Activated naive CD4-positive, alpha-beta T cell treated with anti-CD3 and anti-CD28 coated beads, Interleukin-2, amount 50 U/mL, for 16 hours (primary cell): ENCODE results near the gene LPGAT1.
"Not testable (repeated sequence)": the region's sequence is repeated elsewhere in the genome, so short reads cannot be mapped to it uniquely, and the experiment has no call there.

Source experiments
- DNase-seq: peaks from one replicate; pipeline ENCODE4 v3.0.0-alpha.2; 2020

LPGAT1 gene

GRCh38 chr1:211698161-211699026 is 132.2 kb downstream of the LPGAT1 start:
- peak; percentile 78 for DNase-seq

GRCh38 chr1:211697356-211697755 is 133.2 kb downstream of the LPGAT1 start:
- DNase-seq = no peak

GRCh38 chr1:211695135-211695816 is 135.3 kb downstream of the LPGAT1 start:
- DNase-seq = no peak

- DNase-seq = not testable (repeated sequence)
Measured at GRCh38 chr1:211693911-211694310, 136.7 kb downstream of the LPGAT1 start.
